ENCODE data around the gene CYTH3.

DNA sequence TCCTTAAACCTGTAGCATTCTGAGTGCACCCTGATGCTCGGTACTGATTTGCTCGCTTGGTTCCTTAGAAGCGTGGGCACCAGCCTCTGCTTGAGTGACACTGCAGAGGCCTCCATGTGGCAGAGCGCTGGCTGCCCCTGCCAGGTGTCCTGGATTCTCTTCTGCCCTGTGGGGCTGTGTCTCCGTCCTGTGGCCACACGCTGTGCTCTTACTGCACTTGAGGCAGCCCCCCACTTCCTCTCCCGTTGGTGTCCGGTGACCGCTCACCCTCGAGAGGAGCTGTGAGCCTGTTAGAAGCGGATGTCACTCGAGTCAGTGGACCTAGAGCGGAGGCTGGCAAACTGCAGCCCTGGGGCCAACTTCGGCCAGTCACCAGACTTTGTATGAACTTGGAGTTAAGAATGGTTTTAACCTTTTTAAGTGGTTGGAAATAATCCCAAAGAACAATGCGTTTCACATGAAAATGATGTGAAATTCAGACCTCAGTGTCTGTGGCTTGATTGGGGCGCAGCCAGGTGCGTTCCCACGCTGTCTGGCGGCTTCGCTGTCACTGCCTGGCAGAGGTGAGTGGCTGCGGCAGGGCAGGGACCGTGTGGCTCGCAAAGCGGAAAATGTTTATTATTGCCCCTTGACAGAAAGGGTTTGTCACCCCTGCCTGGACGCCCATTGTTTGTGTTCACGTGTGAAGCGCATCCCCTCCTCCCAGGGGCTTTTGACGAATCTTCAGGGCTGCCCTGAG, 114.6 kb downstream of the CYTH3 start:
- TF ChIP-seq POLR2A (IDR thresholded peaks at IDR 0.05; ENCODE audit: insufficient read depth in 1 of 2, low read depth in 2 of 2, low read length in 2 of 2) (no peak), RFX5 (IDR thresholded peaks at IDR 0.05; ENCODE audit: low read depth, low read length) (no peak), SP2 (CRISPR knock-in tag; IDR thresholded peaks at IDR 0.05) (no peak), HNRNPK (IDR thresholded peaks at IDR 0.05; ENCODE audit: low read depth, low read length, poor library complexity, severe bottlenecking) (no peak), ZNF660 (CRISPR knock-in tag; IDR thresholded peaks at IDR 0.05; ENCODE audit: borderline replicate concordance, low read depth) (no peak), SMC3 (IDR thresholded peaks at IDR 0.05; ENCODE audit: low read length) (no peak), FOXM1 (CRISPR knock-in tag; IDR thresholded peaks at IDR 0.05) (no peak), YY1 (IDR thresholded peaks at IDR 0.05; ENCODE audit: insufficient read depth, insufficient replicate concordance, low read depth, low read length) (no peak), CTCF (CRISPR knock-in tag; IDR thresholded peaks at IDR 0.05) (no peak), CREB1 (IDR thresholded peaks at IDR 0.05) (no peak), CREB1 (CRISPR knock-in tag; IDR thresholded peaks at IDR 0.05) (no peak), ZNF512B (CRISPR knock-in tag; IDR thresholded peaks at IDR 0.05; ENCODE audit: borderline replicate concordance) (no peak), ZNF329 (CRISPR knock-in tag; IDR thresholded peaks at IDR 0.05; ENCODE audit: low read depth) (no peak)
